ENCODE measurements around the gene CHMP2A. TPM values are rescaled to one million over a fixed set of nuclear protein-coding genes. Genes with fewer than 3 reads are reported as not detected.
A peak's percentile ranks its signal among the peaks of the same experiment; 100 is the strongest.

The CHMP2A gene
- total and polyA plus RNA-seq, 2 donors (not counting 3 experiments of a cell fraction or from before 2014, with no cell fraction given): 105 to 150 TPM

GRCh38 chr19:58513694-58514563 is 41.0 kb downstream of the CHMP2A start:
- dilution Hi-C loops (cut with MboI; ENCODE audit: extremely low pct_ligation_motif_present, low sequenced_read_pairs) (no loop called here), intact Hi-C loops (cut with micrococcal nuclease) (loop anchor here (1.0 kb wide), 1 partner anchor 67 kb away; no protein-coding TSS in a partner anchor)
- no peaks in the 10 kb centered on the region for H3K27me3 ChIP-seq (ENCODE audit: control insufficient read depth in 2 of 2, insufficient read depth in 2 of 2, low read length in 2 of 2)
- H3K9me3 ChIP-seq (replicated peaks; ENCODE audit: control insufficient read depth, insufficient read depth, low read length): no peaks in the 10 kb centered on the region
- TF ChIP-seq CTCF (IDR thresholded peaks at IDR 0.05; ENCODE audit: extremely low read depth in 1 of 2, insufficient read depth in 1 of 2, low read depth in 1 of 2, low read length in 2 of 2): peak; percentile 89 to 96
- TF ChIP-seq POLR2A (IDR thresholded peaks at IDR 0.05; ENCODE audit: low read depth, low read length): peak; percentile 92
- no peak for TF ChIP-seq EZH2 (IDR thresholded peaks at IDR 0.05; ENCODE audit: borderline replicate concordance, low read depth, low read length, severe bottlenecking)
- TF ChIP-seq, protein P1, sequence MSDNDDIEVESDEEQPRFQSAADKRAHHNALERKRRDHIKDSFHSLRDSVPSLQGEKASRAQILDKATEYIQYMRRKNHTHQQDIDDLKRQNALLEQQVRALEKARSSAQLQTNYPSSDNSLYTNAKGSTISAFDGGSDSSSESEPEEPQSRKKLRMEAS (IDR thresholded peaks at IDR 0.05; ENCODE audit: insufficient read depth, insufficient read length): peak; percentile 78
- TF ChIP-seq POLR2AphosphoS5 (IDR thresholded peaks at IDR 0.05; ENCODE audit: insufficient read depth, low read depth, low read length): peak; percentile 88
- TF ChIP-seq GATA2 (IDR thresholded peaks at IDR 0.05; ENCODE audit: insufficient read depth, insufficient read length, low read depth, low read length): no peak
- H4K20me1 ChIP-seq (replicated peaks; ENCODE audit: control insufficient read depth, extremely low read depth, insufficient read depth, low read length): no peaks in the 10 kb centered on the region
- peaks cover 34% of the 10 kb centered on the region for H3K79me2 ChIP-seq (ENCODE audit: control insufficient read depth, insufficient read depth, low read length)
- H3K4me2 ChIP-seq (ENCODE audit: insufficient read depth, low read length): peak overlapping the region; percentile 48
- CTCF ChIA-PET: interaction anchor here (0.7 to 2.7 kb wide), 28 partner anchors 9 to 285 kb away, joined by 3 to 42 read pairs (median 5); partner anchors contain the start of genes CHMP2A, TRIM28, UBE2M and ZNF497
- H2AFZ ChIP-seq (ENCODE audit: low read depth, low read length): peak overlapping the region; percentile 40
- no peak overlapping the region for H3K9ac ChIP-seq (replicated peaks; ENCODE audit: extremely low read depth, insufficient read depth, low read length)
- POLR2A ChIA-PET: interaction anchor here (0.8 to 1.6 kb wide), 3 partner anchors 30 to 62 kb away, joined by 4 to 6 read pairs (median 4); partner anchors contain the start of genes CHMP2A and TRIM28
- H3K27ac ChIP-seq (ENCODE audit: insufficient read depth, low read depth, low read length): no peak overlapping the region
- TSS peak; percentile 5 for BruUV-seq (replicated peaks)
- peak overlapping the region in 2 of 3 experiments; percentile 8 to 27 for H3K4me3 ChIP-seq (replicated peaks in 1 of 3; ENCODE audit: insufficient read depth in 1 of 3, low read depth in 1 of 3, low read length in 3 of 3)
- peaks cover 0 to 11% of the 10 kb centered on the region in 2 experiments for H3K36me3 ChIP-seq (ENCODE audit: control insufficient read depth in 2 of 2, extremely low read depth in 1 of 2, insufficient read depth in 2 of 2, low read length in 2 of 2)
- peak; percentile 91 for FAIRE-seq
- no peaks in the 10 kb centered on the region for H3K9me1 ChIP-seq (replicated peaks; ENCODE audit: control insufficient read depth, extremely low read depth, insufficient read depth, low read length)
- DNase-seq (ENCODE audit: low read depth, low spot score): peak; percentile 89
- peaks cover 12% of the 10 kb centered on the region for H3K4me1 ChIP-seq (ENCODE audit: control insufficient read depth, extremely low read depth, insufficient read depth, low read length)
